Fibroblast of mammary gland (primary cell): ENCODE measurements around the gene CDH4.

Experiments
- DNase-seq: peaks from one replicate; pipeline ENCODE4 v3.0.0-alpha.2; 2010; ENCODE audit warnings: low read depth
- H3K4me3 ChIP-seq: 2 replicates; pipeline ENCODE4 v1.5.1; 2011; ENCODE audit warnings: low read depth, mild to moderate bottlenecking, low read length, moderate library complexity; ENCODE audit not compliant: control insufficient read depth
- CTCF ChIP-seq: conservative IDR thresholded peaks from 2 replicates; pipeline ENCODE4 v1.5.1; 2011; ENCODE audit warnings: low read depth, low read length, inconsistent platforms; ENCODE audit not compliant: control insufficient read depth, insufficient read depth

CDH4 gene

GRCh38 chr20:61531553-61532345 is 279.7 kb downstream of the CDH4 start:
- no peak overlapping the region for H3K4me3 ChIP-seq
- DNase-seq: peak; percentile 83
- TF ChIP-seq CTCF: no peak

- TF ChIP-seq CTCF: no peak
- DNase-seq: no peak
- H3K4me3 ChIP-seq: no peak overlapping the region
These were observed 280.7 kb downstream of the CDH4 start for GRCh38 chr20:61532736-61533135.

GRCh38 chr20:61533231-61533631 is 281.2 kb downstream of the CDH4 start:
- no peak overlapping the region for H3K4me3 ChIP-seq
- DNase-seq: no peak
- no peak for TF ChIP-seq CTCF

GRCh38 chr20:61534346-61534745 is 282.3 kb downstream of the CDH4 start:
- no peak overlapping the region for H3K4me3 ChIP-seq
- TF ChIP-seq CTCF: no peak

GRCh38 chr20:61535091-61535490 is 283.0 kb downstream of the CDH4 start:
- no peak overlapping the region for H3K4me3 ChIP-seq
- TF ChIP-seq CTCF: no peak
- DNase-seq: no peak

More at GRCh38 chr20:61534346-61534745, 282.3 kb downstream of the CDH4 start:
- DNase-seq: no peak

DNA sequence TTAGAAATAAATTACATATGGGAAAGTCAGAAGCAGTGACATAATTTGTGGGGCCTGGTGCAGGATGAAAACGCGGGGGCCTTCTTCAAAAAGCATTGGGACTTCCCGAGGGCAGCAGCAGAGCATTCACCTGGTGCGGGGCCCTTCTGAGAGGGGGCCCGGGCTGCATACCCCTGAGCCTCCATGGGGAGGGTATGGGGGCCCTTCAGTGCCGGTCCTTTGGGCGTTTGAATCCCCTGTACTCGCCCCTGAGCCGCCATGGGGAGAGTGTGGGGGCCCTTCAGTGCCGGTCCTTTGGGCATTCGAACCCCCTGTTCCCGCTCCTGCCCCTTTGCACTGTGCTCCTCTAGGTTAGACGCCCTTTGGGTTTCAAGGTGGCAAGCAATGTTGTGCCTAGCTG is 283.5 kb downstream of the CDH4 start:
- no peak for DNase-seq
- no peak overlapping the region for H3K4me3 ChIP-seq
- TF ChIP-seq CTCF: no peak

GRCh38 chr20:61535956-61536355 is 283.9 kb downstream of the CDH4 start:
- DNase-seq: no peak
- TF ChIP-seq CTCF: no peak
- H3K4me3 ChIP-seq: no peak overlapping the region
